IMR-90 (cell line): ENCODE results near the gene PRSS35. TPM values are rescaled to one million over a fixed set of nuclear protein-coding genes. Genes with fewer than 3 reads are reported as not detected.
A peak's percentile ranks its signal among the peaks of the same experiment; 100 is the strongest.

ENCODE experiments used
- ATAC-seq: fragments of 200-7000 bp; cut with Tn5 transposase; 2 replicates; pipeline ENCODE4 v1.9.1; 2020; ENCODE audit warnings: low read depth, mild to moderate bottlenecking, moderate library complexity
- BruUV-seq: library from RNA; stranded (reverse); fragments of 400-500 nt; replicated peaks from 2 replicates; lab custom pipeline; 2021; lab: Mats Ljungman, UMichigan
- CTCF ChIA-PET: fragments of 300-600 bp; formaldehyde crosslinking; extraction: SDS; loops from one replicate; lab custom pipeline; 2021; ENCODE audit warnings: antibody characterized with exemption; lab: Yijun Ruan, JAX
- POLR2A ChIA-PET: fragments of 300-600 bp; sonication (Branson Sonifier 250); formaldehyde crosslinking; loops from one replicate; lab custom pipeline; 2022; ENCODE audit warnings: antibody characterized with exemption; ENCODE audit not compliant: unreplicated experiment; lab: Charles Lee
- DNase-seq: peaks from one replicate; pipeline ENCODE4 v3.0.0; 2013
- H2AFZ ChIP-seq: replicated peaks from 2 replicates; pipeline ENCODE3; 2013; ENCODE audit warnings: low read length, mild to moderate bottlenecking; ENCODE audit not compliant: poor library complexity
- H2AK5ac ChIP-seq: 2 replicates; pipeline ENCODE4 v1.6.1; 2013; ENCODE audit warnings: low read depth, low read length, inconsistent platforms
- H2AK9ac ChIP-seq: replicated peaks from 2 replicates; pipeline ENCODE3; 2013; ENCODE audit warnings: mild to moderate bottlenecking, low read depth, low read length, moderate library complexity; ENCODE audit not compliant: poor library complexity
- H2BK120ac ChIP-seq: 2 replicates; pipeline ENCODE4 v1.6.1; 2013; ENCODE audit warnings: low read depth, low read length, inconsistent platforms
- H2BK15ac ChIP-seq: 3 replicates; pipeline ENCODE4 v1.6.1; 2013; ENCODE audit warnings: low read depth, low read length, inconsistent platforms
- H2BK20ac ChIP-seq: 2 replicates; pipeline ENCODE4 v1.6.1; 2013; ENCODE audit warnings: low read depth, mild to moderate bottlenecking, inconsistent platforms, low read length, moderate library complexity
- H2BK5ac ChIP-seq: 2 replicates; pipeline ENCODE4 v1.6.1; 2013; ENCODE audit warnings: mild to moderate bottlenecking, low read depth, low read length, inconsistent platforms; ENCODE audit not compliant: poor library complexity, severe bottlenecking
- H3K14ac ChIP-seq: replicated peaks from 2 replicates; pipeline ENCODE4 v1.6.1; 2013; ENCODE audit warnings: low read depth, low read length, inconsistent platforms
- H3K18ac ChIP-seq: 2 replicates; pipeline ENCODE4 v1.6.1; 2013; ENCODE audit warnings: low read depth, low read length, control low read depth
- H3K23ac ChIP-seq: 2 replicates; pipeline ENCODE4 v1.6.1; 2013; ENCODE audit warnings: low read depth, low read length, inconsistent platforms
- H3K27ac ChIP-seq: 2 replicates; pipeline ENCODE4 v1.5.1; 2013; ENCODE audit warnings: mild to moderate bottlenecking, control low read depth, low read length; ENCODE audit not compliant: insufficient read depth
- H3K27me3 ChIP-seq: 2 replicates; pipeline ENCODE4 v1.6.1; 2013; ENCODE audit warnings: low read length; ENCODE audit not compliant: control insufficient read depth, insufficient read depth
- H3K36me3 ChIP-seq: 2 replicates; pipeline ENCODE4 v1.6.1; 2013; ENCODE audit warnings: low read length, mixed read lengths; ENCODE audit not compliant: control insufficient read depth, insufficient read depth
- H3K4ac ChIP-seq: 2 replicates; pipeline ENCODE4 v1.6.1; 2013; ENCODE audit warnings: low read depth, low read length, inconsistent platforms
- H3K4me1 ChIP-seq: 2 replicates; pipeline ENCODE4 v1.6.1; 2013; ENCODE audit warnings: low read length, mixed read lengths; ENCODE audit not compliant: control insufficient read depth, insufficient read depth
- H3K4me2 ChIP-seq: 2 replicates; pipeline ENCODE4 v1.6.1; 2013; ENCODE audit warnings: low read depth, mild to moderate bottlenecking, control low read depth, low read length, moderate library complexity
- H3K4me3 ChIP-seq: 2 replicates; pipeline ENCODE4 v1.5.1; 2013; ENCODE audit warnings: low read depth, mild to moderate bottlenecking, control low read depth, low read length, moderate library complexity; ENCODE audit not compliant: insufficient read depth
- H3K56ac ChIP-seq: 2 replicates; pipeline ENCODE4 v1.6.1; 2013; ENCODE audit warnings: low read length, inconsistent platforms; ENCODE audit not compliant: insufficient read depth; ENCODE audit errors: extremely low read depth
- H3K79me1 ChIP-seq, 2 experiments: 2 replicates each; pipeline ENCODE4 v1.6.1; 2013; ENCODE audit warnings: low read length in 2 of 2, inconsistent platforms in 1 of 2, low read depth in 1 of 2
- H3K9ac ChIP-seq: 2 replicates; pipeline ENCODE4 v1.6.1; 2013; ENCODE audit warnings: low read depth, low read length, control low read depth
- H3K9me1 ChIP-seq: 2 replicates; pipeline ENCODE4 v1.6.1; 2013; ENCODE audit warnings: low read length, inconsistent platforms; ENCODE audit not compliant: insufficient read depth
- H3K9me3 ChIP-seq: 2 replicates; pipeline ENCODE4 v1.6.1; 2013; ENCODE audit warnings: low read length; ENCODE audit not compliant: control insufficient read depth, insufficient read depth
- H4K20me1 ChIP-seq: 2 replicates; pipeline ENCODE4 v1.6.1; 2013; ENCODE audit warnings: low read length, inconsistent platforms; ENCODE audit not compliant: insufficient read depth
- H4K5ac ChIP-seq: 2 replicates; pipeline ENCODE4 v1.6.1; 2013; ENCODE audit warnings: mild to moderate bottlenecking, low read depth, low read length, control low read depth
- H4K8ac ChIP-seq, 2 experiments: 2 replicates each; pipeline ENCODE4 v1.6.1; 2013; ENCODE audit warnings: low read depth in 2 of 2, low read length in 2 of 2, control low read depth in 1 of 2, inconsistent platforms in 1 of 2
- H4K91ac ChIP-seq: 2 replicates; pipeline ENCODE4 v1.6.1; 2013; ENCODE audit warnings: low read depth, low read length, inconsistent platforms; ENCODE audit not compliant: insufficient read depth
- NFE2L2 ChIP-seq: fragments of 150-350 bp; IDR thresholded peaks from 2 replicates; pipeline ENCODE4 v1.6.1; 2016; ENCODE audit warnings: low read depth, mild to moderate bottlenecking, low read length
- RAD21 ChIP-seq: IDR thresholded peaks from 2 replicates; pipeline ENCODE4 v1.6.1; 2012; ENCODE audit warnings: low read length, improper control_type of control experiment
- SMC3 ChIP-seq: fragments of 150-350 bp; IDR thresholded peaks from 2 replicates; pipeline ENCODE4 v1.6.1; 2016; ENCODE audit warnings: low read depth, mild to moderate bottlenecking, antibody characterized with exemption, low read length, moderate library complexity
- WGBS, 2 experiments: methylation state at CpG; one replicate each; pipeline versions ENCODE4 v1.1.5 to v1.1.7; 2013; ENCODE audit warnings: missing lambda C conversion rate in 2 of 2; ENCODE audit not compliant: insufficient read length in 1 of 2; ENCODE audit errors: extremely low coverage in 2 of 2; 5-methylcytosine and 5-hydroxymethylcytosine counted together
- dilution Hi-C: fragments of 300-500 bp; cut with HindIII; formaldehyde crosslinking; loops from one replicate; pipeline ENCODE4 v1.14.3; 2018; ENCODE audit warnings: low sequenced_read_pairs; ENCODE audit not compliant: unreplicated experiment
- in situ Hi-C: fragments of 300-500 bp; cut with MboI; formaldehyde crosslinking; loops from 3 replicates; pipeline ENCODE4 v1.14.3; 2019; ENCODE audit warnings: low sequenced_read_pairs, inconsistent platforms, mixed read lengths
- intact Hi-C: fragments of 100-400 bp; cut with micrococcal nuclease; formaldehyde crosslinking; loops from 2 replicates; pipeline ENCODE4 v1.10.0; 2022
- polyA plus RNA-seq, 3 experiments: library from polyadenylated mRNA; depleted of rRNA; stranded (reverse); fragments of >200 nt; gene quantifications; 2 replicates each; pipeline ENCODE4 v1.2.3, GENCODE V29; 2012; ENCODE audit warnings: low replicate concordance in 1 of 3
- total RNA-seq: library from RNA; depleted of rRNA; stranded (reverse); fragments of >200 nt; gene quantifications from 2 replicates; pipeline ENCODE4 v1.2.3, GENCODE V29; 2012
- TF ChIP-seq, protein P1 (sequence below): conservative IDR thresholded peaks from 2 replicates; pipeline ENCODE4 v1.5.1; 2012; ENCODE audit warnings: mild to moderate bottlenecking, low read depth, low read length, improper control_type of control experiment

The PRSS35 gene
- total and polyA plus RNA-seq, 2 of the 4 experiments (the other 2 are of a cell fraction): 5.2 to 5.6 TPM

DNA sequence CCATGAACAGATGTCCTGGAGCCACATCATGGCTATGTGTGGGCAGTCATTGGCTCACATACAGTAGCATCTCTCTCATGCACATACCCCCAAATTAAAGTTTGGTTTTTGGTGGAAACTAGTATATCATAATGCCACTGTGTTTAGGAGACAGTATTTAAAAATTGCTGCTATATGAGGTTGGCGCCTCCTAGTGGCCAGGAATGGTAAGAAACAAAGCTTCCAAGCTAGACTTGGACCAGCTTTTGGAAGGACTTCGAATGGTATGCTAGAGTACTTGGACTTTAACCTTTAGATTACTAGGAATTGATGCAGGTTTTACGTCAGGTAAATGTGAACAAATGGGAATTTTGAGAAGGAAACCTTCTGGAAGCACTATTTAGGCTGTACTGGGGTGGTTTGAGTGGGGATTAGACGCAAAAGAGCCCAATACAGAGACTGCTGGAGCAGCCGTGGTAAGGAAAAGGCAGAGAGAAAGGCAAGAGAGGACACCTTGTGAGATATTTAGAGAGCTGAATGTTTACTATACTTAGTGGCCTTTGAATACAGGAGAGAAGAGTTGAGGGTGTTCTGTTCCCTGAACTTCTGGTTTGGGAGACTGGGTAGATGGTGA lies 23.8 kb downstream of the PRSS35 start:
- H3K9me3 ChIP-seq: no peaks in the 10 kb centered on the region
- H3K79me1 ChIP-seq: no peaks in the 10 kb centered on the region
- no peak overlapping the region for H2BK5ac ChIP-seq
- intact Hi-C loops: loop anchor here (5.0 kb wide), 1 partner anchor 686 kb away; no protein-coding TSS in a partner anchor
- 57% methylated on average over 4 of the region's 5 CpGs; no CpG with 5 or more reads in 1 of the 2 experiments for WGBS, 2 experiments
- H3K27ac ChIP-seq: no peak overlapping the region
- BruUV-seq: no TSS peak
- H4K91ac ChIP-seq: no peak overlapping the region
- H3K36me3 ChIP-seq: no peaks in the 10 kb centered on the region
- no peak overlapping the region for H3K18ac ChIP-seq
- H3K4me3 ChIP-seq: no peak overlapping the region
- no peak overlapping the region for H3K4ac ChIP-seq
- no peak overlapping the region for H2AFZ ChIP-seq
- H3K27me3 ChIP-seq: peaks cover 6% of the 10 kb centered on the region
- ChIA-PET CTCF (interaction anchor here (0.6 to 1.0 kb wide), 7 partner anchors 9 to 366 kb away, joined by 3 to 5 read pairs (median 4); no protein-coding TSS in a partner anchor), POLR2A (no interaction called here)
- H3K14ac ChIP-seq: no peak overlapping the region
- no peak overlapping the region for H3K4me2 ChIP-seq
- no peaks in the 10 kb centered on the region for H3K9me1 ChIP-seq
- ATAC-seq: peak; percentile 78; the same call in 1 of the 2 replicates
- H3K56ac ChIP-seq: no peak overlapping the region
- H2AK5ac ChIP-seq: no peak overlapping the region
- H4K5ac ChIP-seq: no peak overlapping the region
- in situ Hi-C loops: no loop called here
- peak; percentile 53 for DNase-seq
- no peaks in the 10 kb centered on the region for H4K20me1 ChIP-seq
- H2BK120ac ChIP-seq: no peak overlapping the region
- no peak overlapping the region for H2BK20ac ChIP-seq
- H3K4me1 ChIP-seq: no peaks in the 10 kb centered on the region
- no peak overlapping the region for H2AK9ac ChIP-seq
- H3K23ac ChIP-seq: no peak overlapping the region
- no peak overlapping the region for H4K8ac ChIP-seq
- peak; percentile 68 for TF ChIP-seq RAD21
- peak; percentile 38 for TF ChIP-seq SMC3
- TF ChIP-seq, protein P1, sequence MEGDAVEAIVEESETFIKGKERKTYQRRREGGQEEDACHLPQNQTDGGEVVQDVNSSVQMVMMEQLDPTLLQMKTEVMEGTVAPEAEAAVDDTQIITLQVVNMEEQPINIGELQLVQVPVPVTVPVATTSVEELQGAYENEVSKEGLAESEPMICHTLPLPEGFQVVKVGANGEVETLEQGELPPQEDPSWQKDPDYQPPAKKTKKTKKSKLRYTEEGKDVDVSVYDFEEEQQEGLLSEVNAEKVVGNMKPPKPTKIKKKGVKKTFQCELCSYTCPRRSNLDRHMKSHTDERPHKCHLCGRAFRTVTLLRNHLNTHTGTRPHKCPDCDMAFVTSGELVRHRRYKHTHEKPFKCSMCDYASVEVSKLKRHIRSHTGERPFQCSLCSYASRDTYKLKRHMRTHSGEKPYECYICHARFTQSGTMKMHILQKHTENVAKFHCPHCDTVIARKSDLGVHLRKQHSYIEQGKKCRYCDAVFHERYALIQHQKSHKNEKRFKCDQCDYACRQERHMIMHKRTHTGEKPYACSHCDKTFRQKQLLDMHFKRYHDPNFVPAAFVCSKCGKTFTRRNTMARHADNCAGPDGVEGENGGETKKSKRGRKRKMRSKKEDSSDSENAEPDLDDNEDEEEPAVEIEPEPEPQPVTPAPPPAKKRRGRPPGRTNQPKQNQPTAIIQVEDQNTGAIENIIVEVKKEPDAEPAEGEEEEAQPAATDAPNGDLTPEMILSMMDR: peak; percentile 75
- no peak for TF ChIP-seq NFE2L2
- H2BK15ac ChIP-seq: no peak overlapping the region
- no peak overlapping the region for H3K9ac ChIP-seq
- dilution Hi-C loops: no loop called here
